T-cell (primary cell): ENCODE data around the gene PPP2R3B. TPM values are rescaled to one million over a fixed set of nuclear protein-coding genes. Genes with fewer than 3 reads are reported as not detected.

Experiments
- ATAC-seq, 4 experiments: fragments of 200-7000 bp in 3 of 4; fragments of 150-1000 bp in 1 of 4; cut with Tn5 transposase; replicated peaks in 1 of 4; 1 replicate in 3 of 4; 2 replicates in 1 of 4; pipeline ENCODE4 v1.10.0; 2021; ENCODE audit warnings: moderate library complexity in 3 of 4, mild to moderate bottlenecking in 2 of 4, moderate number of reproducible peaks in 1 of 4
- CTCF ChIA-PET, 2 donors: fragments of 300-600 bp; sonication (Branson Sonifier 250); formaldehyde crosslinking; loops; one replicate each; lab custom pipeline; 2022; ENCODE audit warnings: antibody characterized with exemption in 2 of 2; lab: Charles Lee
- POLR2A ChIA-PET, 2 donors: fragments of 300-600 bp; sonication (Branson Sonifier 250); formaldehyde crosslinking; loops; one replicate each; lab custom pipeline; 2022; ENCODE audit warnings: antibody characterized with exemption in 2 of 2; lab: Charles Lee
- DNase-seq, 35 experiments: peaks; one replicate each; pipeline versions ENCODE4 v3.0.0 to v3.0.0-alpha.2; 2013 to 2023
- H3K27ac ChIP-seq: one replicate; pipeline ENCODE4 v1.5.1; 2013; ENCODE audit warnings: low read length
- H3K27me3 ChIP-seq, 2 experiments: replicated peaks in 1 of 2; 1 replicate in 1 of 2; 2 replicates in 1 of 2; pipeline versions ENCODE4 v1.6.1 to v1.7.0; 2013; ENCODE audit warnings: low read length in 1 of 2, mixed read lengths in 1 of 2; ENCODE audit not compliant: control insufficient read depth in 2 of 2, insufficient read depth in 2 of 2; ENCODE audit errors: extremely low read depth in 1 of 2
- H3K36me3 ChIP-seq, 2 donors: 1 replicate in 1 of 2; 2 replicates in 1 of 2; pipeline versions ENCODE4 v1.6.1 to v1.7.0; 2013; ENCODE audit warnings: low read length in 1 of 2; ENCODE audit not compliant: control insufficient read depth in 2 of 2, insufficient read depth in 1 of 2; ENCODE audit errors: extremely low read depth in 1 of 2
- H3K4me1 ChIP-seq, 2 experiments: 1 replicate in 1 of 2; 2 replicates in 1 of 2; pipeline versions ENCODE4 v1.6.1 to v1.7.0; 2013; ENCODE audit warnings: low read length in 2 of 2, mixed read lengths in 1 of 2; ENCODE audit not compliant: insufficient read depth in 2 of 2, control insufficient read depth in 1 of 2; ENCODE audit errors: extremely low read depth in 1 of 2
- H3K4me3 ChIP-seq, 2 donors: 1 replicate in 1 of 2; 2 replicates in 1 of 2; pipeline versions ENCODE4 v1.5.1 to v1.7.0; 2013; ENCODE audit warnings: mild to moderate bottlenecking in 2 of 2, low read length in 1 of 2, moderate library complexity in 1 of 2; ENCODE audit not compliant: control insufficient read depth in 1 of 2; ENCODE audit errors: extremely low read depth in 1 of 2
- H3K9me3 ChIP-seq: 2 replicates; pipeline ENCODE4 v1.7.0; 2013
- H3K27ac Mint-ChIP-seq, 2 donors: one replicate each; pipeline ENCODE4 v1.8.0; 2020 to 2021; ENCODE audit warnings: mild to moderate bottlenecking in 2 of 2, mixed read lengths in 2 of 2
- H3K27me3 Mint-ChIP-seq, 2 donors: one replicate each; pipeline ENCODE4 v1.8.0; 2021 to 2022; ENCODE audit warnings: mixed read lengths in 2 of 2
- H3K36me3 Mint-ChIP-seq: one replicate; pipeline ENCODE4 v1.8.0; 2021; ENCODE audit warnings: mixed read lengths
- H3K4me1 Mint-ChIP-seq, 3 donors: one replicate each; pipeline ENCODE4 v1.8.0; 2020 to 2022; ENCODE audit warnings: mixed read lengths in 3 of 3, mild to moderate bottlenecking in 1 of 3
- H3K4me3 Mint-ChIP-seq, 3 donors: one replicate each; pipeline ENCODE4 v1.8.0; 2020 to 2022; ENCODE audit warnings: mild to moderate bottlenecking in 3 of 3, mixed read lengths in 3 of 3, moderate library complexity in 3 of 3
- H3K9me3 Mint-ChIP-seq, 3 donors: one replicate each; pipeline ENCODE4 v1.8.0; 2020 to 2022; ENCODE audit warnings: mixed read lengths in 3 of 3
- WGBS: methylation state at CpG from one replicate; pipeline ENCODE4 v1.1.5; 2013; ENCODE audit warnings: missing lambda C conversion rate; ENCODE audit not compliant: insufficient coverage; 5-methylcytosine and 5-hydroxymethylcytosine counted together
- total RNA-seq, 35 experiments: library from RNA in 6 of 35; stranded (reverse) in 6 of 35; fragments of 120-200 nt in 1 of 35; gene quantifications; one replicate each; pipeline versions ENCODE4 v1.2.1 to v1.2.4 and lab custom pipeline; 2013 to 2026

PPP2R3B gene
- total RNA-seq, 5 donors from 2014 or later (not counting 1 experiment from before 2014, with no cell fraction given) = 30.5 to 56.5 (median 46.6) TPM

DNA sequence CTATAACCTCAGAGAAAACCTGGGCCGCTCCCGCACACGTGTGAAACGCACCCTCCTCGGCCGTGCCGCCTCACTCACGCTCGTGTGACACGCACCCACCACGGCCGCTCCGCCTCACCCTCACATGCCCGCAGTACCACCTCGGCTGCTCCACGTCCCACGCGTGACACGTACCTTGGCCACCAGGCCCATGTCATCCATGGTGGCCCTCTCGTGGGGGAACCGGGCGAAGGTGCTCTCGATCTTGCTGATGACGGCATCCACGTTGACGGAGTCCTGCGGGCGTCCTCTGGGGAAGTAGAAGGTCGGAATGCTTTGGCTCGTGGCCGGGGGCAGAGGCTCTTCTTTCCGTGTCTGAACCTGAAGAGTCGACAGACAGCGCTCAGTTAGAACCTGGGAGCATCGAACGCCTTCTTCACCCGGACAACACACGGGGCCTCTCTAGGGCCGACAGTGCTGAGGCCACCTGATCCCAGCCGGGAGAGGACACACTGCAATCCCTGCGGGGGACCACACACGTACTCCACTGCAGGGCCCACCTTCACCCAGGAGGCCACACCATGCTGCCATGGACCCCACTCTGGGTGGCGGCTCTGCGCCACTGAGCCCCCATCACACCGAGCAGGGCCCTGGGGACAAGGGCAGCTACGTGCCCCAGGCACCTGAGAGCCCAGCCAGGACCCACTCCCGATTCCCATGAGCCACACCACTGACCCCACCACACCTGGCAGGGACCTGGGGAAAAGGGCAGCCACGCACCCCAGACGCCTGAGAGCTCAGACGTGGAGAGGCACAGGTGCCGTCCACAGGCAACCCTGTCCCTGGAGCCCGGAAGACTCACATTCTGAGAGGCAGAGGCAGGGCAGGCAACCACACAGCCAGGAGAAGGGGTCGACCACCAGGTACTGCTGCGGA lies 25.2 kb downstream of the PPP2R3B start:
- Mint-ChIP-seq H3K27ac (no peak overlapping the region), H3K36me3 (peaks cover 51% of the 10 kb centered on the region), H3K4me1 (peaks cover 14 to 16% (median 15%) of the 10 kb centered on the region in 3 donors), H3K9me3 (peaks cover 0 to 13% (median 3%) of the 10 kb centered on the region in 3 donors), H3K27me3 (no peaks in the 10 kb centered on the region), H3K4me3 (no peak overlapping the region)
- Histone ChIP-seq H3K4me1 (peaks cover 0 to 18% of the 10 kb centered on the region in 2 experiments), H3K4me3 (no peak overlapping the region), H3K27me3 (no peaks in the 10 kb centered on the region), H3K27ac (no peak overlapping the region), H3K36me3 (peaks cover 0 to 10% of the 10 kb centered on the region in 2 donors), H3K9me3 (no peaks in the 10 kb centered on the region)
- POLR2A ChIA-PET = no interaction called here
- 94% methylated on average over 54 of the region's 54 CpGs for WGBS
- DNase-seq = no peak
- CTCF ChIA-PET = no interaction called here
- no peak for ATAC-seq

DNA sequence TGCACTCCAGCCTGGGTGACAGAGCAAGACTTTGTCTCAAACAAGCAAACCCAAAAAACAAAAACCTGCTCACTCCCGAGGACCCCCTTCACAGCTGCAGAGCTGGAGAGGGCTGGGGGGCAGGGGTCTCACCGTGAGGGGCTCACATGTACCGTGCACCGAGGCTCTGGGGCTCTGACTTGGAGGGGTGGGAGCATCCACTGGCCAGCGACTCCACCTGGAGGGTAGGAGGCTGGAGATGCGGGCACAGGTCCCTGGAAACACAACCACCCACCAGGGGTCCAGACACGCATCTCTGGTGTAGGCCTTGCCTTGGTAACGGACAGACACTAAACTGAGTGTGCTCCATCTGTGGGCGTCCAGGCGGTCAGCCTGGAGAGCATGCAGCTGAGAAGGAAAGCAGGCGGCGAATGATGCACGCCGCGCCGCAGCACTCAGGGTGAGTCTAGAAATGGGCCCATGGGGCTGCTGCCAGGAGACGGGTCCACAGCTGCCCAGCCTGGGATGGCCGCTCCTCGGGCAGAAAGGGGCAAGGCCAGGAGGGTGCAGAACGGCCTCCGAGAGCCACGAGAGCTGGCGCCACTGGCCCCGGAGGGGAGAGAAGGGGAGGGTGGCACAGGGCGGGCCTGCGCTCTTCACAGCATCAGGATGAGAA lies 26.1 kb downstream of the PPP2R3B start:
- no peaks in the 10 kb centered on the region for H3K27me3 ChIP-seq
- H3K4me1 Mint-ChIP-seq = peaks cover 21 to 22% (median 21%) of the 10 kb centered on the region in 3 donors
- no peak overlapping the region for H3K27ac ChIP-seq
- no peak for ATAC-seq
- no peaks in the 10 kb centered on the region for H3K27me3 Mint-ChIP-seq
- 90% methylated on average over 18 of the region's 26 CpGs for WGBS
- no peak overlapping the region for H3K4me3 ChIP-seq
- H3K4me3 Mint-ChIP-seq = no peak overlapping the region
- H3K4me1 ChIP-seq = peaks cover 0 to 21% of the 10 kb centered on the region in 2 experiments
- H3K36me3 Mint-ChIP-seq = peaks cover 53% of the 10 kb centered on the region
- H3K27ac Mint-ChIP-seq = no peak overlapping the region
- H3K9me3 ChIP-seq = no peaks in the 10 kb centered on the region
- CTCF ChIA-PET = no interaction called here
- H3K9me3 Mint-ChIP-seq = peaks cover 0 to 13% (median 3%) of the 10 kb centered on the region in 3 donors
- no peak for DNase-seq
- H3K36me3 ChIP-seq = peaks cover 0 to 10% of the 10 kb centered on the region in 2 donors
- POLR2A ChIA-PET = no interaction called here

DNA sequence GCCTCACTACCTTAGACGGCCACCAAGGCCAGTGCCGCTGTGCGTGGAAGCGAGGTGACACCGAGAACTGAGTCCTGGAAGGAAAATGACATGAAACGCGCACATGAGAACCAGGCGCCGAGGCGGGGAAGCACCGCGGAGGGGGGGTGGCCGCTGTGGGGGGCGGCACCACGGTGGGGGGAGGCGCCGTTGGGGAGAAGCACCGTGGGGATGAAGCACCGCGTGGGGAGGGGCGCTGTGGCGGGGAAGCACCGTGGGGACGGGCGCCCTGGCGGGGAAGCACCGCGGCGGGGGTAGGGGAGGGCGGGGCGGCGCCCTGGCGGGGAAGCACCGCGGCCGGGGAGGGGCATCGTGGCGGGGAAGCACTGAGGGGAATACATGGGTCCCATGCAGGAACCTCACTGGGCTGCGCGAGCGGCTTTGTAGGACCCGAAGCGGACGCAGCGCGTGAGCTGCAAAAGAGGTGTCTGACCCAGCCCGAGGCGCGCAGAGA lies 28.0 kb downstream of the PPP2R3B start:
- POLR2A ChIA-PET = no interaction called here
- H3K36me3 Mint-ChIP-seq = peaks cover 61% of the 10 kb centered on the region
- peaks cover 0 to 21% of the 10 kb centered on the region in 2 experiments for H3K4me1 ChIP-seq

DNA sequence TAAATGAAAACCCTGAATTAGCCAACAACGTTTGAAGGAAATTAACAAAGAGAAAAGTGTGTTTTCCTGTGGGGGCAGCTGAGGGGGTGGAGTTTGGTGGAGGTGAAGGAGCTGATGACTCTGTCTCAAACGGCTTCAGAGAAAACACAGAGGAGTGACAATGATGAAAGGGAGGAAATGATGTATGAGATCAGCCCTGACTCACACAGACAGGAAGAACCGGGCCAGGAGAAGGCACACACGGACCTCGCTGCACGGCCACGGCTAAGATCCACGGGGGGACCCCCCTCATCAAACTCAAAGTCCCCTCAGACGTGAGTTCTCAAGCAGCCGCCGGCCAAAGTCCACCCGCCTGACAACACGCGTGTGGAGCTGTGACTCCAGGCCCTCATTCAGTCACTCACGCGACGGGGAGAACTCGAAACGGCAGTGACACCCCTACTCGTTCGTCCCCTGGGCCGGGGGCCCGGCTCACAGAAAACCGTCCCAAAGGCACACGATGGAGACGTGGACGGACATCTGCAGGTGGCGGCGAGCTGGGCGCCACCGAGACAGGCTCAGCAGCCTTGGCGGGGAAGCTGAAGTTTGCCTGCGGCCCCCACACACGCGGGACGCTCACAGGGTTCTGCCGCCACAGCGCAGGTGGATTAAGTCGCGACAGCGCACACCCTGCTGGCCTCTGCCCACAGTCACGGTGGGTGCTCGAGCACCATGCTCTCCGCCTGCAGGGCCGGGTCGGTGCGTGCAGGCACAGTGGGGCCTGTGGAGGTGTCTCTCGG lies 28.8 kb downstream of the PPP2R3B start:
- H3K36me3 Mint-ChIP-seq = peaks cover 53% of the 10 kb centered on the region
- Histone ChIP-seq H3K36me3 (peaks cover 0 to 10% of the 10 kb centered on the region in 2 donors), H3K27ac (peak overlapping the region; percentile 62), H3K4me1 (peaks cover 0 to 21% of the 10 kb centered on the region in 2 experiments), H3K27me3 (no peaks in the 10 kb centered on the region), H3K4me3 (no peak overlapping the region), H3K9me3 (no peaks in the 10 kb centered on the region)
- peak overlapping the region; percentile 89 to 95 for H3K27ac Mint-ChIP-seq
- peak overlapping the region; percentile 8 to 69 (median 45) for H3K4me3 Mint-ChIP-seq
- H3K4me1 Mint-ChIP-seq = peaks cover 26 to 29% (median 27%) of the 10 kb centered on the region in 3 donors
- no peaks in the 10 kb centered on the region for H3K27me3 Mint-ChIP-seq
- 83% methylated on average over 38 of the region's 48 CpGs for WGBS
- DNase-seq (peak in 32 of 35 experiments; percentile 17 to 70 (median 42)), ATAC-seq (peak; percentile 87 to 98 (median 96))
- POLR2A ChIA-PET = no interaction called here
- CTCF ChIA-PET = no interaction called here
- peaks cover 0 to 13% (median 3%) of the 10 kb centered on the region in 3 donors for H3K9me3 Mint-ChIP-seq

More for the DNA sequence above, 28.0 kb downstream of the PPP2R3B start:
- no peak overlapping the region for H3K4me3 Mint-ChIP-seq
- Histone ChIP-seq H3K27ac (peak overlapping the region; percentile 62), H3K9me3 (no peaks in the 10 kb centered on the region), H3K36me3 (peaks cover 0 to 10% of the 10 kb centered on the region in 2 donors), H3K4me3 (no peak overlapping the region), H3K27me3 (no peaks in the 10 kb centered on the region)
- CTCF ChIA-PET = no interaction called here
- WGBS = 97% methylated on average over 26 of the region's 49 CpGs
- no peaks in the 10 kb centered on the region for H3K27me3 Mint-ChIP-seq
- H3K4me1 Mint-ChIP-seq = peaks cover 26 to 29% (median 27%) of the 10 kb centered on the region in 3 donors
- H3K27ac Mint-ChIP-seq = no peak overlapping the region
- DNase-seq (no peak), ATAC-seq (no peak)
- H3K9me3 Mint-ChIP-seq = peaks cover 0 to 13% (median 3%) of the 10 kb centered on the region in 3 donors

DNA sequence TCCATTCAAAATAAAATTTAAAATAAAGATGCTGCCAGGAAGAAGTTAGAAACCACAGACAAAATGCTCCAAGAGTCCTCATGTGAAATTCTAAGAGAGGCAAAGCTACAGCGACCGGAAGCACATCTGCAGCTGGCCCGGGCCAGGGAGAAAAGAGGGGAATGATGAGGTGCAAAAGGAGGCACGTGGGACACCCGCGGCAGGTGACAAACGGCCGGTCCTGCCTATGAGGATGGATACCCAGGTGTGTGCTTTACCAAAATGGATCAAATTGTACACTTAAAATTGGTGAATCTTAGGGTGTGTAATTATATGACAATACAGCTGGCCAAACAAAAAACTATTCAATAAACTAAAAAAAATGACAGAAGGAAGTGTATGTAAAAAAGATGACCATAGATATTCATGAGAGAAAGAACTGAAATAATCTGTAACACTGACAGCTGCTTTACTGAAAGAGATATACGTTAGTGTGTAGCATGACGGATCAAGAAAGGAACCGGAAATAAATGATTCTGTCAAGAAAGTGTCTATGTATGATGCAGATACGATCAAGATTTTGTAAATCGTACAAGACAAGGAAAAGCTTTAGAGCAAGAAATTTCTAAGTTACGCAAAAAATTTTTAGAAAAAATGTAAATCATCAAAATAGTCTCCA lies 29.5 kb downstream of the PPP2R3B start:
- H3K9me3 Mint-ChIP-seq = peaks cover 0 to 13% (median 3%) of the 10 kb centered on the region in 3 donors
- no peaks in the 10 kb centered on the region for H3K9me3 ChIP-seq
- 66% methylated on average over 5 of the region's 14 CpGs for WGBS
- peaks cover 26 to 29% (median 27%) of the 10 kb centered on the region in 3 donors for H3K4me1 Mint-ChIP-seq
- H3K36me3 Mint-ChIP-seq = peaks cover 54% of the 10 kb centered on the region
- H3K36me3 ChIP-seq = peaks cover 0 to 10% of the 10 kb centered on the region in 2 donors
- no peaks in the 10 kb centered on the region for H3K27me3 Mint-ChIP-seq
- ATAC-seq (peak in 3 of 4 experiments; percentile 39 to 67 (median 43)), DNase-seq (no peak)
- H3K27me3 ChIP-seq = no peaks in the 10 kb centered on the region
- peaks cover 0 to 21% of the 10 kb centered on the region in 2 experiments for H3K4me1 ChIP-seq
- CTCF ChIA-PET = no interaction called here
- H3K27ac ChIP-seq = peak overlapping the region; percentile 62
- peak overlapping the region; percentile 8 to 69 (median 45) for H3K4me3 Mint-ChIP-seq
- POLR2A ChIA-PET = no interaction called here
- H3K4me3 ChIP-seq = no peak overlapping the region
- H3K27ac Mint-ChIP-seq = peak overlapping the region; percentile 89 to 95
